Activated T-cell treated with anti-CD3 and anti-CD28 coated beads, Interleukin-2, amount 50 U/mL, for 4 hours (primary cell): ENCODE data around the gene ATXN7L3. TPM values are rescaled to one million over a fixed set of nuclear protein-coding genes. Genes with fewer than 3 reads are reported as not detected.
"Not testable (repeated sequence)": the region's sequence is repeated elsewhere in the genome, so short reads cannot be mapped to it uniquely, and the experiment has no call there.

Experiments used
- ATAC-seq, 2 donors: fragments of 200-7000 bp; cut with Tn5 transposase; one replicate each; pipeline ENCODE4 v1.10.0; 2021
- DNase-seq: peaks from one replicate; pipeline ENCODE4 v3.0.0-alpha.2; 2020
- H3K27me3 Mint-ChIP-seq: one replicate; pipeline ENCODE4 v1.8.0; 2021; ENCODE audit warnings: low read depth, mixed read lengths
- H3K36me3 Mint-ChIP-seq: one replicate; pipeline ENCODE4 v1.8.0; 2022; ENCODE audit warnings: mixed read lengths; ENCODE audit not compliant: insufficient read depth
- H3K4me1 Mint-ChIP-seq: one replicate; pipeline ENCODE4 v1.8.0; 2021; ENCODE audit warnings: low read depth, mixed read lengths
- H3K4me3 Mint-ChIP-seq: one replicate; pipeline ENCODE4 v1.8.0; 2021; ENCODE audit warnings: mild to moderate bottlenecking, moderate library complexity, mixed read lengths
- H3K9me3 Mint-ChIP-seq: one replicate; pipeline ENCODE4 v1.8.0; 2021; ENCODE audit warnings: mixed read lengths
- total RNA-seq, 3 donors: library from RNA; stranded (reverse); gene quantifications; one replicate each; pipeline ENCODE4 v1.2.1, GENCODE V29; 2021

Gene ATXN7L3, protein sequence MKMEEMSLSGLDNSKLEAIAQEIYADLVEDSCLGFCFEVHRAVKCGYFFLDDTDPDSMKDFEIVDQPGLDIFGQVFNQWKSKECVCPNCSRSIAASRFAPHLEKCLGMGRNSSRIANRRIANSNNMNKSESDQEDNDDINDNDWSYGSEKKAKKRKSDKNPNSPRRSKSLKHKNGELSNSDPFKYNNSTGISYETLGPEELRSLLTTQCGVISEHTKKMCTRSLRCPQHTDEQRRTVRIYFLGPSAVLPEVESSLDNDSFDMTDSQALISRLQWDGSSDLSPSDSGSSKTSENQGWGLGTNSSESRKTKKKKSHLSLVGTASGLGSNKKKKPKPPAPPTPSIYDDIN
- 100 to 1,000 TPM; 101 to 111 (median 110) TPM for total RNA-seq

- Mint-ChIP-seq H3K36me3 (peaks cover 15% of the 10 kb centered on the region), H3K9me3 (no peaks in the 10 kb centered on the region), H3K4me1 (peaks cover 38% of the 10 kb centered on the region), H3K27me3 (no peaks in the 10 kb centered on the region), H3K4me3 (peak within 1 kb of the TSS; percentile 88)
- DNase-seq (peak; percentile 99), ATAC-seq (peak; percentile 81 to 82)
These were observed at the start of gene ATXN7L3 for GRCh38 chr17:44199553-44200477. ATXN7L3 (minus strand) TSS chr17:44199884; CDS start chr17:44198070, 1,814 bp downstream.

- ATAC-seq (no peak), DNase-seq (no peak)
- Mint-ChIP-seq H3K27me3 (no peaks in the 10 kb centered on the region), H3K4me3 (no peak overlapping the region), H3K4me1 (peaks cover 39% of the 10 kb centered on the region), H3K9me3 (no peaks in the 10 kb centered on the region), H3K36me3 (no peaks in the 10 kb centered on the region)
These were observed 48.4 kb upstream of the ATXN7L3 start for GRCh38 chr17:44247876-44248736.

GRCh38 chr17:44247440-44247841 is 47.8 kb upstream of the ATXN7L3 start:
- no peaks in the 10 kb centered on the region for H3K9me3 Mint-ChIP-seq
- DNase-seq (no peak), ATAC-seq (no peak)
- peaks cover 40% of the 10 kb centered on the region for H3K4me1 Mint-ChIP-seq
- no peaks in the 10 kb centered on the region for H3K36me3 Mint-ChIP-seq
- H3K4me3 Mint-ChIP-seq: no peak overlapping the region
- no peaks in the 10 kb centered on the region for H3K27me3 Mint-ChIP-seq

GRCh38 chr17:44241106-44241624 is 41.5 kb upstream of the ATXN7L3 start:
- Mint-ChIP-seq H3K9me3 (no peaks in the 10 kb centered on the region), H3K36me3 (no peaks in the 10 kb centered on the region), H3K4me3 (no peak overlapping the region), H3K4me1 (peaks cover 10% of the 10 kb centered on the region), H3K27me3 (no peaks in the 10 kb centered on the region)
- ATAC-seq (no peak), DNase-seq (no peak)

DNA sequence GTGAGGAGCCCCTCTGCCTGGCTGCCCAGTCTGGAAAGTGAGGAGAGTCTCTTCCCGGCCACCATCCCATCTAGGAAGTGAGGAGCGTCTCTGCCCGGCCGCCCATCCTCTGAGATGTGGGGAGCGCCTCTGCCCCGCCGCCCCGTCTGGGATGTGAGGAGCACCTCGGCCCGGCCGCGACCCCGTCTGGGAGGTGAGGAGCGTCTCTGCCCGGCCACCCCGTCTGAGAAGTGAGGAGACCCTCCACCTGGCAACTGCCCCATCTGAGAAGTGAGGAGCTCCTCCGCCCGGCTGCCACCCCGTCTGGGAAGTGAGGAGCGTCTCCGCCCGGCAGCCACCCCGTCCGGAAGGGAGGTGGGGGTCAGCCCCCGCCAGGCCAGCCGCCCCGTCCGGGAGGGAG is 38.2 kb upstream of the ATXN7L3 start:
- H3K27me3 Mint-ChIP-seq, ATAC-seq, DNase-seq, H3K4me3 Mint-ChIP-seq, H3K4me1 Mint-ChIP-seq, H3K36me3 Mint-ChIP-seq, H3K9me3 Mint-ChIP-seq: not testable (repeated sequence)

DNA sequence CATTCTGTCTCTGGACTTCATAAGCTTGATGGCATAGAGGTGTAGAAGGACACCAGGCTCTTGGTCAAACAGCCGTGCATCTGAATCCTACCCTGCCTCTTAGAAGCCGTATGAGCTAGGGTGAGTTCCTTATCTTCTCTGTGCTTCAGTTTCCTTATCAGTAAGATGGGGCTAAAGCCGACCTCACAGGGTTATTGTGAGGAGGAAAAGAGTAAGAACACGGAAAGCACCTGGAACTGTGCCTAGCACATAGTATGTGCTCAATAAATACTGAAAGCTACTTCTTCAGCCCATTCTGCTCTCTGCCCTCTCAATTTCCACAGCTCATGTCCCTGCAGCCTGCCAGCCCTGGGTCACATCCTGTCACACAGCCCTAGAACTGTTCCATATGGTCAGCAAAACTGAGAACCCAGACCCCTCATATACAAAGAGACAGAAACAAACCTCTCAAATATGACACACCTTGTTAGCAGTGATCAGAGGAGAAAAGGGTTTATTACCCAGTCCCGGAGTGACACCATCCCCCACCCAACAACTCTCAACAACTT is 36.8 kb upstream of the ATXN7L3 start:
- H3K4me1 Mint-ChIP-seq: peaks cover 6% of the 10 kb centered on the region
- peaks cover 5% of the 10 kb centered on the region for H3K27me3 Mint-ChIP-seq
- H3K36me3 Mint-ChIP-seq: no peaks in the 10 kb centered on the region
- no peak overlapping the region for H3K4me3 Mint-ChIP-seq
- DNase-seq (no peak), ATAC-seq (no peak)
- no peaks in the 10 kb centered on the region for H3K9me3 Mint-ChIP-seq

GRCh38 chr17:44235583-44235936 is 35.9 kb upstream of the ATXN7L3 start:
- no peaks in the 10 kb centered on the region for H3K36me3 Mint-ChIP-seq
- no peak for ATAC-seq
- DNase-seq: no peak
- H3K4me1 Mint-ChIP-seq: peaks cover 6% of the 10 kb centered on the region
- no peaks in the 10 kb centered on the region for H3K9me3 Mint-ChIP-seq
- peaks cover 5% of the 10 kb centered on the region for H3K27me3 Mint-ChIP-seq
- H3K4me3 Mint-ChIP-seq: no peak overlapping the region

DNA sequence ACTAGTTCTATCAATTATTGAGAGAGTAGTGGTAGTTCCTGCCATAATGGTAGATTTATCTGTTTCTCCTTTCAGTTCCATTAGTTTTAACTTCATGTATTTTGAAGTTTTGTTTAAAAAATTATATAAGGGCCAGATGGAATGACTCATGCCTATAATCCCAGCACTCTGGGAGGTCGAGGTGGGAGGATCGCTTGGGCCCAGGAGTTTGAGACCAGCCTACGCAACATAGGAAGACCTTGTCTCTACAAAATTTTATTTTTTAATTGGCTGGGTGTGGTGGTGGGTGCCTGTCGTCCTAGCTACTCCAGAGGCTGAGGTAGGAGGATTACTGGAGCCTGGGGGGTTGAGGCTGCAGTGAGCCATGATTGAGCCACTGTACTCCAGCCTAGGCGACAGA is 33.9 kb upstream of the ATXN7L3 start:
- Mint-ChIP-seq H3K4me1 (peaks cover 6% of the 10 kb centered on the region), H3K36me3 (no peaks in the 10 kb centered on the region), H3K27me3 (peaks cover 5% of the 10 kb centered on the region), H3K9me3 (no peaks in the 10 kb centered on the region), H3K4me3 (no peak overlapping the region)
- ATAC-seq: no peak
- DNase-seq: no peak

DNA sequence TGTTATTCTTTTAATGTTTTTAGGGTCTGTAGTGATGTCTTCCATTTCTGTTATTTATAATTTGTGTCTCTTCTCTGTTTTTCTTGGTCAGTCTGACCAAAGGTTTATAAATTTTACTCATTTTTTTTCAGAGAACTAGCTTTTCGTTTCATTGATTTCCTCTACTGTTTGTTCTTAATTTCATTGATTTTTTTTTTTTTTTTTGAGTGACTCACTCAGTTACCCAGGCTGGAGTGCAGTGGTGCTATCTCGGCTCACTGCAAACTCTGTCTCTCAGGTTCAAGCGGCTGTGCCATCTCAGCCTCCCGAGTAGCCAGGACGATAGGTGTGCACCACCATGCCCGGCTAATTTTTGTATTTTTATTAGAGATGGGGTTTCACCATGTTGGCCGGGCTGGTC is 32.4 kb upstream of the ATXN7L3 start:
- H3K27me3 Mint-ChIP-seq: peaks cover 5% of the 10 kb centered on the region
- DNase-seq (no peak), ATAC-seq (no peak)
- no peak overlapping the region for H3K4me3 Mint-ChIP-seq
- H3K4me1 Mint-ChIP-seq: peaks cover 6% of the 10 kb centered on the region
- no peaks in the 10 kb centered on the region for H3K36me3 Mint-ChIP-seq
- H3K9me3 Mint-ChIP-seq: no peaks in the 10 kb centered on the region

- Mint-ChIP-seq H3K9me3 (no peaks in the 10 kb centered on the region), H3K4me1 (peaks cover 4% of the 10 kb centered on the region), H3K27me3 (peaks cover 2% of the 10 kb centered on the region), H3K36me3 (no peaks in the 10 kb centered on the region), H3K4me3 (no peak overlapping the region)
- DNase-seq (no peak), ATAC-seq (no peak)
These were observed 30.5 kb upstream of the ATXN7L3 start for GRCh38 chr17:44230140-44230539.

DNA sequence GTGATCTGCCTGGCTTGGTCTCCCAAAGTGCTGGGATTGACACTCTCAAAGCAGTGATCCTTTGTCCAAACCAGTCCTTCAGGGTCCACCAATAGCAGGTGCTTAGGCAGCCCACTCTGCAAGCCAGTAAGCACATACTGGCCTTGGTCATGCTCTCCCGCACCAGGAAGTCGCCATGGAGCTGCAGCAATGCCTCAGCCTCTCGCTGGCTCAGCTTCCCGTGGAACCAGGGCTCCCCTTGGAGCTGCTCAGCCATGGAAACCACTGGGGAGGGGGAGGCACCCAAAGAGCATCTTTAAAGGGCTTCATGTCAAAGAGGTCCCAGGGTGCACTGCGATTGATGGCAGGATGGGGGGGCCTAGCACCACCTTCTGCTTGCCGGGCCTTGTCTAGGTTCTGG is 29.4 kb upstream of the ATXN7L3 start:
- DNase-seq: no peak
- Mint-ChIP-seq H3K36me3 (no peaks in the 10 kb centered on the region), H3K4me3 (no peak overlapping the region), H3K27me3 (peaks cover 2% of the 10 kb centered on the region), H3K9me3 (no peaks in the 10 kb centered on the region), H3K4me1 (no peaks in the 10 kb centered on the region)
- ATAC-seq: no peak

- Mint-ChIP-seq H3K36me3 (no peaks in the 10 kb centered on the region), H3K27me3 (no peaks in the 10 kb centered on the region), H3K9me3 (no peaks in the 10 kb centered on the region), H3K4me1 (peaks cover 11% of the 10 kb centered on the region), H3K4me3 (no peak overlapping the region)
- ATAC-seq (no peak), DNase-seq (no peak)
These were observed 23.9 kb upstream of the ATXN7L3 start for GRCh38 chr17:44223541-44224071.

DNA sequence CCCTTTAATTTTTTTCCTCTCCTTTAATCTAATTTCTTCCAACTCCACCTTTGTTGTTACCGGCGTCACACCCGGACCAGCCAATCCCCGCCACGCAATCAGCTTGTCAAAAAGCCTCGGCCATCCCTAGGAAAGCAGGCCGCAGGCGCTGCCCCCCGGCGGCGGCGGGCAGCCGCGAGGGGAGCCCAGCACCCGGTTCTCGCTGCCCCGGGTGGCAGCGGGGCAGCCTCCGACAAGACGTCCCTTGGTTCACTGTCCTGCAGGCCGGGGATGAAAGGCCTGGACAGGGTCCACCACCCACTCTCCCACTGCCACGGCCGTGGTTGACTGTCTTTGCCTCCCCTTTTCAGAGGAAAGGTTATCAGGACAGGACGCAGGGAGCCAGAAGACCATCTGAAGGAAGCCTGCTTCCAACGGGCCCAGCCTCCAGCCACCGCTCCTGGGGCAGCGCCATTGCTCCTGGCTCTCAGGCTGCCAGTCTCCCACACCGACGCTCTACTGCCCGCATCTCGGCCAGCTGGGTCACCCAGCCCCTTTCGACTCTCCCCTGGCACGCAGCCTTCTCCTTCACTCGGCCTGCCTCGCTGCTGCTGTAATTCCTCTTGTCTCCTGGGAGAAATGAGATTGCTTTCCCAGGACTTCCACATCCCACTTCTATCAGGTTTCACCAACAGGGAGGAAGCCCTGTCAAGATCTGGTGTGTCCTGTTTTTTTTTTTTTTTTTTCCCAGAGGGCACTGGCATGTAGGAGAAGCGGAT is 22.6 kb upstream of the ATXN7L3 start:
- no peaks in the 10 kb centered on the region for H3K27me3 Mint-ChIP-seq

More for the DNA sequence above, 22.6 kb upstream of the ATXN7L3 start:
- peak overlapping the region; percentile 92 for H3K4me3 Mint-ChIP-seq
- peaks cover 16% of the 10 kb centered on the region for H3K4me1 Mint-ChIP-seq
- ATAC-seq (no peak), DNase-seq (no peak)
- no peaks in the 10 kb centered on the region for H3K9me3 Mint-ChIP-seq
- peaks cover 3% of the 10 kb centered on the region for H3K36me3 Mint-ChIP-seq
